ENCODE data around the gene CREM.

Gene CREM

GRCh38 chr10:35259769-35260397 is 133.2 kb downstream of the CREM start:
- H3K4me3 ChIP-seq (replicated peaks in 1 of 2; ENCODE audit: low read depth in 2 of 2, low read length in 2 of 2) = no peak overlapping the region
- DNase-seq (ENCODE audit: low read depth in 2 of 2) = peak; percentile 71 to 96
- TF ChIP-seq CTCF (IDR thresholded peaks at IDR 0.05; ENCODE audit: low read depth, low read length) = no peak

- no peak overlapping the region for H3K4me3 ChIP-seq (replicated peaks in 1 of 2; ENCODE audit: low read depth in 2 of 2, low read length in 2 of 2)
- no peak for DNase-seq (ENCODE audit: low read depth in 2 of 2)
- TF ChIP-seq CTCF (IDR thresholded peaks at IDR 0.05; ENCODE audit: low read depth, low read length) = no peak
Observed at GRCh38 chr10:35262436-35262835, 135.8 kb downstream of the CREM start.

All from cardiac fibroblast (primary cell).